SK-N-SH treated with all-trans-retinoic acid at 6 μM for 48 hours (cell line): ENCODE results near the gene NRXN3.

Experiments
- PATZ1 ChIP-seq: fragments of 250-450 bp; sonication (Bioruptor Pico); IDR thresholded peaks from 2 replicates; pipeline ENCODE4 v1.8.0; 2020; ENCODE audit warnings: mild to moderate bottlenecking, moderate library complexity, borderline replicate concordance
- ZNF565 ChIP-seq: fragments of 450-650 bp; formaldehyde crosslinking; conservative IDR thresholded peaks from 2 replicates; pipeline ENCODE4 v1.5.0; 2020; ENCODE audit warnings: low read depth, mild to moderate bottlenecking, moderate library complexity
- ZNF70 ChIP-seq: fragments of 450-650 bp; formaldehyde crosslinking; IDR thresholded peaks from 2 replicates; pipeline ENCODE4 v1.5.0; 2020; ENCODE audit warnings: mild to moderate bottlenecking, moderate library complexity

GRCh38 chr14:78904094-78904493 is 733.9 kb downstream of the NRXN3 start:
- TF ChIP-seq ZNF565 (no peak), ZNF70 (CRISPR knock-in tag) (no peak), PATZ1 (CRISPR knock-in tag) (no peak)
